SK-N-SH treated with all-trans-retinoic acid at 6 μM for 48 hours (cell line): ENCODE results near the gene RALB.

ENCODE experiments used
- ATAC-seq: fragments of 200-7000 bp; cut with Tn5 transposase; 3 replicates; pipeline ENCODE4 v1.9.1; 2020; ENCODE audit warnings: mild to moderate bottlenecking, moderate library complexity
- ARNTL ChIP-seq: fragments of 450-650 bp; formaldehyde crosslinking; IDR thresholded peaks from 2 replicates; pipeline ENCODE4 v1.5.0; 2020; ENCODE audit warnings: low read depth, mild to moderate bottlenecking, moderate library complexity, borderline replicate concordance
- BACH2 ChIP-seq: fragments of 250-450 bp; sonication (Bioruptor Pico); IDR thresholded peaks from 2 replicates; pipeline ENCODE4 v1.9.0; 2021; ENCODE audit warnings: mild to moderate bottlenecking, borderline replicate concordance
- CSDC2 ChIP-seq: fragments of 250-450 bp; sonication (Bioruptor Pico); IDR thresholded peaks from 2 replicates; pipeline ENCODE4 v1.5.0; 2020; ENCODE audit warnings: mild to moderate bottlenecking, moderate library complexity
- ESRRG ChIP-seq: fragments of 250-450 bp; sonication (Bioruptor Pico); IDR thresholded peaks from 2 replicates; pipeline ENCODE4 v1.6.1; 2021; ENCODE audit warnings: mild to moderate bottlenecking
- ISL1 ChIP-seq: fragments of 250-450 bp; sonication (Bioruptor Pico); IDR thresholded peaks from 2 replicates; pipeline ENCODE4 v2.1.2; 2022; ENCODE audit warnings: mild to moderate bottlenecking, moderate library complexity
- OSR1 ChIP-seq: fragments of 250-450 bp; sonication (Bioruptor Pico); IDR thresholded peaks from 2 replicates; pipeline ENCODE4 v1.8.0; 2022; ENCODE audit warnings: moderate library complexity, mild to moderate bottlenecking, inconsistent platforms
- PPARA ChIP-seq: fragments of 250-450 bp; sonication (Bioruptor Pico); IDR thresholded peaks from 2 replicates; pipeline ENCODE4 v1.5.0; 2020; ENCODE audit warnings: mild to moderate bottlenecking, borderline replicate concordance
- RARB ChIP-seq: fragments of 250-450 bp; sonication (Bioruptor Pico); IDR thresholded peaks from 2 replicates; pipeline ENCODE4 v1.8.0; 2021; ENCODE audit warnings: mild to moderate bottlenecking, moderate library complexity
- SNAI2 ChIP-seq: fragments of 250-450 bp; sonication (Bioruptor Pico); IDR thresholded peaks from 2 replicates; pipeline ENCODE4 v1.5.0; 2020; ENCODE audit warnings: mild to moderate bottlenecking, moderate library complexity
- TOX ChIP-seq: fragments of 250-450 bp; sonication (Bioruptor Pico); IDR thresholded peaks from 2 replicates; pipeline ENCODE4 v1.8.0; 2021; ENCODE audit warnings: mild to moderate bottlenecking, moderate library complexity, borderline replicate concordance
- ZC3H10 ChIP-seq: fragments of 250-450 bp; sonication (Bioruptor Pico); IDR thresholded peaks from 2 replicates; pipeline ENCODE4 v1.5.1; 2021; ENCODE audit warnings: mild to moderate bottlenecking, moderate library complexity
- ZFP3 ChIP-seq: fragments of 250-450 bp; sonication (Bioruptor Pico); IDR thresholded peaks from 2 replicates; pipeline ENCODE4 v1.5.0; 2020; ENCODE audit warnings: mild to moderate bottlenecking, moderate library complexity
- ZFP30 ChIP-seq: fragments of 450-650 bp; formaldehyde crosslinking; IDR thresholded peaks from 2 replicates; pipeline ENCODE4 v1.5.0; 2022; ENCODE audit warnings: mild to moderate bottlenecking, moderate library complexity
- ZNF565 ChIP-seq: fragments of 450-650 bp; formaldehyde crosslinking; conservative IDR thresholded peaks from 2 replicates; pipeline ENCODE4 v1.5.0; 2020; ENCODE audit warnings: low read depth, mild to moderate bottlenecking, moderate library complexity
- ZNF70 ChIP-seq: fragments of 450-650 bp; formaldehyde crosslinking; IDR thresholded peaks from 2 replicates; pipeline ENCODE4 v1.5.0; 2020; ENCODE audit warnings: mild to moderate bottlenecking, moderate library complexity
- ZNF8 ChIP-seq: fragments of 450-650 bp; formaldehyde crosslinking; IDR thresholded peaks from 2 replicates; pipeline ENCODE4 v1.5.0; 2020; ENCODE audit warnings: mild to moderate bottlenecking, moderate library complexity
- TF ChIP-seq, protein P1 (sequence below): fragments of 250-450 bp; sonication (Bioruptor Pico); IDR thresholded peaks from 2 replicates; pipeline ENCODE4 v1.8.0; 2020; ENCODE audit warnings: mild to moderate bottlenecking, moderate library complexity, borderline replicate concordance
- TF ChIP-seq, protein P2 (sequence below): fragments of 250-450 bp; sonication (Bioruptor Pico); IDR thresholded peaks from 2 replicates; pipeline ENCODE4 v1.5.1; 2020; ENCODE audit warnings: low read depth, mild to moderate bottlenecking, moderate library complexity
- TF ChIP-seq, protein P3 (sequence below): fragments of 250-450 bp; sonication (Bioruptor Pico); IDR thresholded peaks from 2 replicates; pipeline ENCODE4 v1.5.0; 2020; ENCODE audit warnings: mild to moderate bottlenecking, moderate library complexity
- TF ChIP-seq, protein P4 (sequence below): fragments of 250-450 bp; sonication (Bioruptor Pico); IDR thresholded peaks from 2 replicates; pipeline ENCODE4 v1.5.1; 2021; ENCODE audit warnings: mild to moderate bottlenecking, moderate library complexity
- TF ChIP-seq, protein P5 (sequence below): fragments of 250-450 bp; sonication (Bioruptor Pico); IDR thresholded peaks from 2 replicates; pipeline ENCODE4 v1.8.0; 2021; ENCODE audit warnings: low read depth, mild to moderate bottlenecking, moderate library complexity, borderline replicate concordance

The RALB gene

DNA sequence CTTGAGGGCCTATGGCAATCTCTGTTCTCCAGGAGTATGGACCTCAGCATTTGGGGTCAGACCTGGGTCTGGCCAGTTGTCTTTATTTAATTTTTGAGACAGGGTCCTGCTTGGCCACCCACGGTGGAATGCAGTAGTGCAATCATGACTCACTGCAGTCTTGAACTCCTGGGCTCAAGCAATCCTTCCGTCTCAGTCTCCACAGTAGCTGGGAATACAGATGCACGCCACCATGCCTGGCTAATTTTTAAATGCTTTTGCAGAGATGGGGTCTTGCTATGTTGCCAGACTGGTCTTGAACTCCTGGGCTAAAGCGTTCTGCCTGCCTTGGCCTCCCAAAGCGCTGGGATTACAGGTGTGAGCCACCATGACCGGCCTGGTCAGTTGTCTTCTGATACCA, 46.9 kb downstream of the RALB start:
- no peak for ATAC-seq
- TF ChIP-seq ZNF8 (CRISPR knock-in tag) (no peak), CSDC2 (no peak), SNAI2 (CRISPR knock-in tag) (no peak), ISL1 (CRISPR knock-in tag) (no peak), OSR1 (CRISPR knock-in tag) (no peak), BACH2 (CRISPR knock-in tag) (no peak), ZNF565 (no peak)
- TF ChIP-seq, protein P1, sequence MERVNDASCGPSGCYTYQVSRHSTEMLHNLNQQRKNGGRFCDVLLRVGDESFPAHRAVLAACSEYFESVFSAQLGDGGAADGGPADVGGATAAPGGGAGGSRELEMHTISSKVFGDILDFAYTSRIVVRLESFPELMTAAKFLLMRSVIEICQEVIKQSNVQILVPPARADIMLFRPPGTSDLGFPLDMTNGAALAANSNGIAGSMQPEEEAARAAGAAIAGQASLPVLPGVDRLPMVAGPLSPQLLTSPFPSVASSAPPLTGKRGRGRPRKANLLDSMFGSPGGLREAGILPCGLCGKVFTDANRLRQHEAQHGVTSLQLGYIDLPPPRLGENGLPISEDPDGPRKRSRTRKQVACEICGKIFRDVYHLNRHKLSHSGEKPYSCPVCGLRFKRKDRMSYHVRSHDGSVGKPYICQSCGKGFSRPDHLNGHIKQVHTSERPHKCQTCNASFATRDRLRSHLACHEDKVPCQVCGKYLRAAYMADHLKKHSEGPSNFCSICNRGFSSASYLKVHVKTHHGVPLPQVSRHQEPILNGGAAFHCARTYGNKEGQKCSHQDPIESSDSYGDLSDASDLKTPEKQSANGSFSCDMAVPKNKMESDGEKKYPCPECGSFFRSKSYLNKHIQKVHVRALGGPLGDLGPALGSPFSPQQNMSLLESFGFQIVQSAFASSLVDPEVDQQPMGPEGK (CRISPR knock-in tag) = no peak
- TF ChIP-seq, protein P2, sequence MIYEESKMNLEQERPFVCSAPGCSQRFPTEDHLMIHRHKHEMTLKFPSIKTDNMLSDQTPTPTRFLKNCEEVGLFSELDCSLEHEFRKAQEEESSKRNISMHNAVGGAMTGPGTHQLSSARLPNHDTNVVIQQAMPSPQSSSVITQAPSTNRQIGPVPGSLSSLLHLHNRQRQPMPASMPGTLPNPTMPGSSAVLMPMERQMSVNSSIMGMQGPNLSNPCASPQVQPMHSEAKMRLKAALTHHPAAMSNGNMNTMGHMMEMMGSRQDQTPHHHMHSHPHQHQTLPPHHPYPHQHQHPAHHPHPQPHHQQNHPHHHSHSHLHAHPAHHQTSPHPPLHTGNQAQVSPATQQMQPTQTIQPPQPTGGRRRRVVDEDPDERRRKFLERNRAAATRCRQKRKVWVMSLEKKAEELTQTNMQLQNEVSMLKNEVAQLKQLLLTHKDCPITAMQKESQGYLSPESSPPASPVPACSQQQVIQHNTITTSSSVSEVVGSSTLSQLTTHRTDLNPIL (CRISPR knock-in tag) = no peak
- TF ChIP-seq, all 23 proteins: peak for 0

DNA sequence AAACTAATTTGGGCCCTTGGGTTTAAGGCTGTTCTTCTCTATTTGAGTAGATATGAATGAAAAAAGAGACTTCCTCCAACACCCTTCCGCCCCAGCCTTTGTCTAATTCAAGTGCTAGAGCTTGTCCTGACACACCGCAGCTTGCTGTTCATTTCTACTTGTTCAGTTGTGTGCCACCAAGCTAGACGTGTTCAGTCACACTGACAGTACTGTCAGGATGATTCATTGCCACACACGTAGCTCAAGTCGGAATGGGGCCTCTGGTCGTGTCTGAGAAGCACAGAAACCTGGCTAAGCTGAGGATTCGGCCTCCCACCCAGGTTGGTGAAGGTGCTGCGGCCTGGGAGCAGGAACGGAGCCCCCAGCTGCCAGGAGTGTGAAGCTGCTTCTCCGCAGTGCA, 47.7 kb downstream of the RALB start:
- ATAC-seq = no peak
- no peak for TF ChIP-seq ZNF70
- no peak for TF ChIP-seq SNAI2 (CRISPR knock-in tag)
- no peak for TF ChIP-seq OSR1 (CRISPR knock-in tag)
- TF ChIP-seq, protein P3, sequence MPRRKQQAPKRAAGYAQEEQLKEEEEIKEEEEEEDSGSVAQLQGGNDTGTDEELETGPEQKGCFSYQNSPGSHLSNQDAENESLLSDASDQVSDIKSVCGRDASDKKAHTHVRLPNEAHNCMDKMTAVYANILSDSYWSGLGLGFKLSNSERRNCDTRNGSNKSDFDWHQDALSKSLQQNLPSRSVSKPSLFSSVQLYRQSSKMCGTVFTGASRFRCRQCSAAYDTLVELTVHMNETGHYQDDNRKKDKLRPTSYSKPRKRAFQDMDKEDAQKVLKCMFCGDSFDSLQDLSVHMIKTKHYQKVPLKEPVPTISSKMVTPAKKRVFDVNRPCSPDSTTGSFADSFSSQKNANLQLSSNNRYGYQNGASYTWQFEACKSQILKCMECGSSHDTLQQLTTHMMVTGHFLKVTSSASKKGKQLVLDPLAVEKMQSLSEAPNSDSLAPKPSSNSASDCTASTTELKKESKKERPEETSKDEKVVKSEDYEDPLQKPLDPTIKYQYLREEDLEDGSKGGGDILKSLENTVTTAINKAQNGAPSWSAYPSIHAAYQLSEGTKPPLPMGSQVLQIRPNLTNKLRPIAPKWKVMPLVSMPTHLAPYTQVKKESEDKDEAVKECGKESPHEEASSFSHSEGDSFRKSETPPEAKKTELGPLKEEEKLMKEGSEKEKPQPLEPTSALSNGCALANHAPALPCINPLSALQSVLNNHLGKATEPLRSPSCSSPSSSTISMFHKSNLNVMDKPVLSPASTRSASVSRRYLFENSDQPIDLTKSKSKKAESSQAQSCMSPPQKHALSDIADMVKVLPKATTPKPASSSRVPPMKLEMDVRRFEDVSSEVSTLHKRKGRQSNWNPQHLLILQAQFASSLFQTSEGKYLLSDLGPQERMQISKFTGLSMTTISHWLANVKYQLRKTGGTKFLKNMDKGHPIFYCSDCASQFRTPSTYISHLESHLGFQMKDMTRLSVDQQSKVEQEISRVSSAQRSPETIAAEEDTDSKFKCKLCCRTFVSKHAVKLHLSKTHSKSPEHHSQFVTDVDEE (CRISPR knock-in tag) = no peak
- TF ChIP-seq, protein P4, sequence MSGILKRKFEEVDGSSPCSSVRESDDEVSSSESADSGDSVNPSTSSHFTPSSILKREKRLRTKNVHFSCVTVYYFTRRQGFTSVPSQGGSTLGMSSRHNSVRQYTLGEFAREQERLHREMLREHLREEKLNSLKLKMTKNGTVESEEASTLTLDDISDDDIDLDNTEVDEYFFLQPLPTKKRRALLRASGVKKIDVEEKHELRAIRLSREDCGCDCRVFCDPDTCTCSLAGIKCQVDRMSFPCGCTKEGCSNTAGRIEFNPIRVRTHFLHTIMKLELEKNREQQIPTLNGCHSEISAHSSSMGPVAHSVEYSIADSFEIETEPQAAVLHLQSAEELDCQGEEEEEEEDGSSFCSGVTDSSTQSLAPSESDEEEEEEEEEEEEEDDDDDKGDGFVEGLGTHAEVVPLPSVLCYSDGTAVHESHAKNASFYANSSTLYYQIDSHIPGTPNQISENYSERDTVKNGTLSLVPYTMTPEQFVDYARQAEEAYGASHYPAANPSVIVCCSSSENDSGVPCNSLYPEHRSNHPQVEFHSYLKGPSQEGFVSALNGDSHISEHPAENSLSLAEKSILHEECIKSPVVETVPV = no peak
- no peak for TF ChIP-seq ARNTL (CRISPR knock-in tag)
- no peak for TF ChIP-seq ZC3H10 (CRISPR knock-in tag)
- TF ChIP-seq, protein P5, sequence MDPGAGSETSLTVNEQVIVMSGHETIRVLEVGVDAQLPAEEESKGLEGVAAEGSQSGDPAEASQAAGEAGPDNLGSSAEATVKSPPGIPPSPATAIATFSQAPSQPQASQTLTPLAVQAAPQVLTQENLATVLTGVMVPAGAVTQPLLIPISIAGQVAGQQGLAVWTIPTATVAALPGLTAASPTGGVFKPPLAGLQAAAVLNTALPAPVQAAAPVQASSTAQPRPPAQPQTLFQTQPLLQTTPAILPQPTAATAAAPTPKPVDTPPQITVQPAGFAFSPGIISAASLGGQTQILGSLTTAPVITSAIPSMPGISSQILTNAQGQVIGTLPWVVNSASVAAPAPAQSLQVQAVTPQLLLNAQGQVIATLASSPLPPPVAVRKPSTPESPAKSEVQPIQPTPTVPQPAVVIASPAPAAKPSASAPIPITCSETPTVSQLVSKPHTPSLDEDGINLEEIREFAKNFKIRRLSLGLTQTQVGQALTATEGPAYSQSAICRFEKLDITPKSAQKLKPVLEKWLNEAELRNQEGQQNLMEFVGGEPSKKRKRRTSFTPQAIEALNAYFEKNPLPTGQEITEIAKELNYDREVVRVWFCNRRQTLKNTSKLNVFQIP (CRISPR knock-in tag) = no peak
- no peak for TF ChIP-seq CSDC2
- TF ChIP-seq, protein P1 (CRISPR knock-in tag) = no peak
- no peak for TF ChIP-seq ZFP30 (CRISPR knock-in tag)
- no peak for TF ChIP-seq PPARA (CRISPR knock-in tag)
- TF ChIP-seq ESRRG (CRISPR knock-in tag) = no peak
- no peak for TF ChIP-seq TOX
- TF ChIP-seq RARB (CRISPR knock-in tag) = no peak
- no peak for TF ChIP-seq ZFP3 (CRISPR knock-in tag)
- TF ChIP-seq, protein P2 (CRISPR knock-in tag) = no peak
